ENCODE measurements around the gene F2RL3.
"Not testable (repeated sequence)": the region's sequence is repeated elsewhere in the genome, so short reads cannot be mapped to it uniquely, and the experiment has no call there.

Gene F2RL3

DNA sequence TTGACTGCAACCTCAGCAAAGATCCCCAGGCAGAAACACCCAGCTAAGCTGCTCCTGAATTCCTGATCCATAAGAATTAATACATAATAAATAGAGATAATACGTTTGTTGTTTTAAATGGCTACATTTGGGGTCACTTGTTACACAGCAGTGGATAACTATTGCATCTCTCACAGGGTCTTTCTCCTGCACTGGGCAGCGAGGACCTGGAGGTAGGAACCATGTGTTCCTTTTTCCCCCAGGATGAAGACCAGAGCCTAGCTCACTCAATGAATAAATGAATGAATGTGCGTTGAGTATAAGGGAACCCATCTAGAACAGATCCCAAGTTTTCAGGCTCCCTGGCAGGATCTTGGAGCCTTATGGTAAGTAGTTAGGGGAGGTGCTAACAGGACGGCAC is 30.7 kb downstream of the F2RL3 start:
- in situ Hi-C loops (cut with HindIII; ENCODE audit: low sequenced_read_pairs): no loop called here

- in situ Hi-C loops (cut with HindIII; ENCODE audit: low sequenced_read_pairs): no loop called here
These were observed 32.2 kb downstream of the F2RL3 start for GRCh38 chr19:16920816-16921529.

DNA sequence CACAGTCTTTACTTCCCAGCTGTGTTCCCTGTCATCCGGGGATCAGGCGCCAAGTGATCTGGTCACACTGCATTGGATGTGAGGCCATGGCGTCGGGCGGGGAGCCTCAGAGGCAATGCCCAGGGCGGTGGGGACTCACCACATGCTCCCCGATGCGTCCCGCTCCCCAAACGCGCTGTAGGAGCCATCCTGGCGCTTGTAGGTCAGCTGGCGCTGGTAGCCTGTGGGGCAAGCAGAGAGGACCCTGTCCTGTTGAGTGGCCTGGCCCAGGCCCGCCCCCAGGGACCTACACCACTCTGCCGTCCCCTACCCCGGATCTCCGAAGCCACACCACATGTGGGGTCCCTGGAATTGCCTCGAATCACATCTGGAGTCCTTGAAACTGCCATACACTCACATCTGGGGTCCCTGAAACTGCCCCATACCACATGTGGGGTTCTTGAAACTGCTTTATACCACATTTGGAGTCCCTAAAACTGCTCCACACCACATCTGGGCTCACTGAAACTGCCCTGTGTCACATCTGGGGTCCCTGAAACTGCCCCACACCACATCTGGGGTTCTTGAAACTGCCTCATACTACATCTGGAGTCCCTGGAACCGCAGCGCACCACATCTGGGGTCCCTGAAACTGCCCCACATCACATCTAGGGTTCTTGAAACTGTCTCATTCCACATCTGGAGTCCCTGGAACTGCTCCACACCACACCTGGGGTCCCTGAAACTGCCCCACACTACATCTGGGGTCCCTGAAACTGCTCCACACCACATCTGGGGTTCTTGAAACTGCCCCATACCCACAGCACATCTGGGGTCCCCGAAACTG is 33.2 kb downstream of the F2RL3 start:
- in situ Hi-C loops (cut with HindIII; ENCODE audit: low sequenced_read_pairs): no loop called here

GRCh38 chr19:16922592-16922934 is 33.8 kb downstream of the F2RL3 start:
- in situ Hi-C loops (cut with HindIII; ENCODE audit: low sequenced_read_pairs): no loop called here

DNA sequence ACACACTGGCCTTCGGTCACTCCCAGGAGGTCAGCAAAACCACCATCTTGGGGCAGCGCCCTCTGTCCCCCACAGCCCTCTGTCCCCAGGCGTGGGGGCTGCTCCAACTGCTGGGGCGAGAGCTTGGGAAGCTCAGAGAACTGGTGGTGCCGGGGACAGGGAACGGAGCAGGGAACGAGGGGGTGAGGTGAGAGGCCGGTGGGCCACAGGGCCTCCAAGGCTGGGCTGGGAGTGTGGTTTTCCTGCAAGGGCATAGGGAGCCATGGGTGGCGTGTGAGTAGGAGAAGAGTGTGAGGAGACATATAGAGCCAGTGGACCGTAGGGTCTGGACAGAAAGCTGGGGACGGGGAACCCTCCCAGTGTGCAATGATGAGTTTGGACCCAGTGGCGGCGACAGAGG is 34.1 kb downstream of the F2RL3 start:
- in situ Hi-C loops (cut with HindIII; ENCODE audit: low sequenced_read_pairs): no loop called here

DNA sequence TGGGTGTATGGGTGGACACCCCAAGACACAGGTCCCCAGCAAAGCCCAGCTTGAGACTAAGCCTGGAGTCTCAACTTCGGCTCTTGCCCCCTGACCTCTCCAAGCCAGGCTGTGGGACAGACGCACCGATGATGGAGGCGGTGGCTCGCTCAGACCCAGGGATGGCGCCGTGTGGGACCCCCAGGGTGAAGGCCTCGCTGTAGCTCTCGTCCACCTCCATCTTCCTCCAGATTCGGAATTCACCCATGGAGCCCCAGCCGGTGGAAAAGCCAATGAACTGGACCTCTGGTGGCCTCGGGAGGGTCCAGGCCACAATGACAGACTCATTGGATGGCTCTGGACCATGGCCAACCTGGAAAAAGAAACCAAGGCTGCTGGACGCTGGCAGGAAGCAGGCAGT is 39.1 kb downstream of the F2RL3 start:
- in situ Hi-C loops (cut with HindIII; ENCODE audit: low sequenced_read_pairs): no loop called here

DNA sequence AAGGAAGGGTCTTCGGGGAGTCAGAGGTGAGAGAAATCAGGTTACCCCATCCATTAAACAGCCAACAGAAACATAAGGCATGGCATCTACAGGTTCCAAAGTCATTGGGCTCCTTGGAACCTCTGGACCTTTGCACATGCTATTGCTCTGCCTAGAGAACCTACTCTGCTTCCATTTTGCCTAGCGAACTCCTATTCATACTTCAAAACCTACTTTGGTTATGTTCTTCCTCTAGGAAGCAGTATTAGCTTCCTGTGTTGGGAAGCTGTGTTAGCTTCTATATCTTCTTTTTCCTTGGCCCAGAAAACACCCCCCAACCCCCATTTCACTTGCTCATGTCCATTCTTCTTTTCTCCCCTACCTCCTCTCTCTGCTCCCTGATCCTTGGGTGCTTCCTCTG is 39.6 kb downstream of the F2RL3 start:
- in situ Hi-C loops (cut with HindIII; ENCODE audit: low sequenced_read_pairs): no loop called here

DNA sequence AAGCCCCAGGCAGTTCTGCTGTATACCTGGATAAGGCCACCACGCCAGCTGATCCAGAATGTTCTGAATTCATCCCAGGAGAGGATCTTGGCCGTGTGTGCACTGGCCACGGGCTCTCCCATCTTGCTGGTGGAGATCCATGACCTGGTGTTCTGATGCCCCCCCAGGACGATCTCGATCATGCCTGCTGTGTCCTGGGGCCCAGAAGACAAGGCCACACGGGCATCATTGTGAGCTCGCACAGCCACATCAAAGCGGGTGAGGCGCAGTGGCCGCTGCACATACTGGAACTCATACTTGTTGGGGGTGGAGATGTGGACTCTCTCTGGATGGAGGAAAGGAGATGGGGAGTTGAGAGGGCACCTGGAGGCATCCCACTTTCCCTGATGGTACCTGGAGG is 40.1 kb downstream of the F2RL3 start:
- in situ Hi-C loops (cut with HindIII; ENCODE audit: low sequenced_read_pairs): no loop called here

GRCh38 chr19:16930753-16931152 is 42.0 kb downstream of the F2RL3 start:
- in situ Hi-C loops (cut with HindIII; ENCODE audit: low sequenced_read_pairs): no loop called here

- in situ Hi-C loops (cut with HindIII; ENCODE audit: low sequenced_read_pairs): no loop called here
These were observed 42.5 kb downstream of the F2RL3 start for GRCh38 chr19:16931306-16931705.

DNA sequence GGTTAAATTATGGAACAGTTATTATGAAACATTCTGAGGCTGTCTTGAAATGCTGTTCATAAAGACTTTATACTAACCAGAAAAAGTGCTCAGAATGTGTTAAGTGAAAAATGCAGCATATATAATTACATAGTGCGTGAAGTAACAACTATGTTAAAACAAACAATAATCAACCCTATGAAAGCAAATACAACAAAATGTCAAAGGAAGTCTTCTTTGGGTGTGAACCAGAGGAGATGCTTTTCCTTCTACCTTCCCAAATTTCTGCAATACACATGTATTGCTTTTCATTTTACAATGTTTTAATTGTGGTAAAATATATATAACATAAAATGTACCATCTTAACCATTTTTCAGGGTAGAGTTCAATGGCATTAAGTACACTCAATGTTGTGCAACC is 45.7 kb downstream of the F2RL3 start:
- in situ Hi-C loops (cut with HindIII; ENCODE audit: low sequenced_read_pairs): no loop called here

GRCh38 chr19:16936901-16937300 is 48.1 kb downstream of the F2RL3 start:
- in situ Hi-C loops (cut with HindIII; ENCODE audit: low sequenced_read_pairs): no loop called here

DNA sequence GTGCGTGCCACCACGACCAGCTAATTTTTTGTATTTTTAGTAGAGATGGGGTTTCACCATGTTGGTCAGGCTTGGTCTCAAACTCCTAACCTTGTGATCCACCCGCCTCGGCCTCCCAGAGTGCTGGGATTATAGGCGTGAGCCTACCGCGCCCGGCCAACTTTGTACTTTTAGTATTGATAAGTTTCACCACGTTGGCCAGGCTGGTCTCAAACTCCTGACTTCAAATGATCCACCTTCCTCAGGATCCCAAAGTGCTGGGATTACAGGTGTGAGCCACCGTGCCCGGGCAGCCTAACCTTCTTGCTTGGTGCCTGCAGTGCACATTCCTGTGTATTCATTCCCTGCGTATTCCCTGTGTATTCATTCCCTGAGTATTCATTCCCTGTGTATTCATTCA is 49.0 kb downstream of the F2RL3 start:
- in situ Hi-C loops (cut with HindIII; ENCODE audit: low sequenced_read_pairs): not testable (repeated sequence)

DNA sequence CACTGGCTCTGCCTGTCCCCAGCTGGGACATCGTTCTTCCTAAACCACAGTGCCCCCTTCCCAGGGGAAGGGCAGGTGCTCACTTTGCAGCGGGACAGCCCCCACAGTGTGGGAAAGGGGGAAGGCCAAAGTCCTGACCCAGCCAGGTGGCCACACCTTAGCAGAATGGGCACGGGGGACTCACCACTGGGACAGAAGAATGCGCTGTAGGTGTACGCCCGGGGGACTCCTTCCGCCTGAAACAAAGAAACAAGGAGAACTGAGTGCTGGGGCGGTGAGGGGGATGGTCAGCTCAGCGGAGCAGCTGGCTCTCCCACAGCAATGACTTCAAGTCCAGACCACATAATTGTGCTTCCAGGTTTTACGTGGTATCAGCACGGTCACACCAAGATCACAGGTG is 49.4 kb downstream of the F2RL3 start:
- in situ Hi-C loops (cut with HindIII; ENCODE audit: low sequenced_read_pairs): no loop called here

GRCh38 chr19:16940063-16940462 is 51.3 kb downstream of the F2RL3 start:
- in situ Hi-C loops (cut with HindIII; ENCODE audit: low sequenced_read_pairs): not testable (repeated sequence)

GRCh38 chr19:16940626-16941025 is 51.8 kb downstream of the F2RL3 start:
- in situ Hi-C loops (cut with HindIII; ENCODE audit: low sequenced_read_pairs): no loop called here
